HTR-8/SVneo (cell line): ENCODE measurements around the gene SAMD1.

Experiments used
- DNase-seq: peaks from one replicate; pipeline ENCODE4 v3.0.0; 2011; ENCODE audit warnings: low spot score, mixed read lengths; ENCODE audit not compliant: insufficient read length
- FAIRE-seq: peaks from 2 replicates; lab custom pipeline; 2011; peaks lifted over from hg19 to GRCh38; lab: Jason Lieb, UNC

Gene SAMD1

GRCh38 chr19:14091081-14091812 lies 696 bp upstream of the SAMD1 start:
- DNase-seq (peak; percentile 80), FAIRE-seq (no peak)

GRCh38 chr19:14089662-14090508 lies 666 bp downstream of the SAMD1 start:
- FAIRE-seq (no peak), DNase-seq (peak; percentile 34)

GRCh38 chr19:14089412-14089661 lies 1.2 kb downstream of the SAMD1 start:
- no peak for DNase-seq
- no peak for FAIRE-seq

- FAIRE-seq: no peak
- no peak for DNase-seq
These were observed 1.7 kb downstream of the SAMD1 start for GRCh38 chr19:14088634-14089411.

GRCh38 chr19:14086098-14086497 lies 4.5 kb downstream of the SAMD1 start:
- no peak for DNase-seq
- no peak for FAIRE-seq

GRCh38 chr19:14085309-14085995 lies 5.1 kb downstream of the SAMD1 start, which contains the start of gene C19orf67:
TSS of gene C19orf67 (minus strand) at chr19:14085783. CDS start at chr19:14085627, 156 bp downstream.
- FAIRE-seq (no peak), DNase-seq (no peak)

- FAIRE-seq: no peak
- DNase-seq: no peak
These were observed 7.9 kb downstream of the SAMD1 start for GRCh38 chr19:14082675-14082960.

- no peak for DNase-seq
- FAIRE-seq: no peak
These were observed 8.5 kb downstream of the SAMD1 start for GRCh38 chr19:14081797-14082674.

GRCh38 chr19:14080887-14081796 lies 9.4 kb downstream of the SAMD1 start:
- FAIRE-seq (peak; percentile 77), DNase-seq (peak; percentile 98)

GRCh38 chr19:14078411-14078810 lies 12.1 kb downstream of the SAMD1 start:
- FAIRE-seq: no peak
- no peak for DNase-seq

- DNase-seq (peak; percentile 45), FAIRE-seq (no peak)
These were observed 16.4 kb downstream of the SAMD1 start for GRCh38 chr19:14073925-14074838.

GRCh38 chr19:14073261-14073924 lies 17.2 kb downstream of the SAMD1 start:
- FAIRE-seq: no peak
- DNase-seq: peak; percentile 56

- DNase-seq: no peak
- FAIRE-seq: no peak
These were observed 17.9 kb downstream of the SAMD1 start, which contains the start of gene MISP3 for GRCh38 chr19:14072535-14073260. TSS of gene MISP3 (plus strand) at chr19:14072786. CDS start at chr19:14073310, 524 bp downstream.

GRCh38 chr19:14070268-14071050 lies 20.1 kb downstream of the SAMD1 start:
- FAIRE-seq (no peak), DNase-seq (no peak)

GRCh38 chr19:14066134-14066533 lies 24.4 kb downstream of the SAMD1 start:
- no peak for FAIRE-seq
- DNase-seq: no peak
